C4-2B (cell line): Measurements from ENCODE around the gene ZNF540.

Experiments
- CTCF ChIP-seq: fragments of 450-650 bp; conservative IDR thresholded peaks from 2 replicates; pipeline ENCODE4 v1.5.1; 2017; ENCODE audit warnings: mild to moderate bottlenecking
- ZFX ChIP-seq: fragments of 450-650 bp; IDR thresholded peaks from 2 replicates; pipeline ENCODE4 v1.6.1; 2017

- TF ChIP-seq CTCF (no peak), ZFX (no peak)
Measured at GRCh38 chr19:37594304-37594981, at the start of gene ZNF540, which contains the start of gene ZNF571.
